ENCODE results near the gene RAB11A. TPM values are rescaled to one million over a fixed set of nuclear protein-coding genes. Genes with fewer than 3 reads are reported as not detected.

Gene RAB11A
- total RNA-seq, 4 donors from 2014 or later = 25.5 to 322 (median 134) TPM

DNA sequence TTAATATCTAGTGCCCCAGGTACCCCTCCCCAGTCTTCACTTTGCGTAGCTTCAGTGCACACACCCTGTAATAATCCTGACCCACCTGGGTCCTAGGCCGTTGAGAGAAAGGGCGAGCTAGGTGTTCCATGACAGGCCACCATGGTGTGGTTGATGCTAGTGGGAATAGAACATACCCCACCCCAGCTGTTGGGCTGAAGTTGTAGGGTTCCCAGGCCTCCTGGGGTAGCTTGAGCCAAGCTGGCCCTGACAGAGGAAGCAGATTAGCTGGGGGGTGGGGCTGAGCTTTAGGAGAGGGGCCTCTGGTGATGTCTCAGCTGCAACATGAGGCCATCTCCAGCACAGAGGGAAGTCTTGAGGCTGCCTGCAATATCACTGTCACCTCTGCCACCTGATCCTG, 40.5 kb downstream of the RAB11A start:
- no peak overlapping the region for H3K27ac ChIP-seq
- H3K36me3 ChIP-seq = no peaks in the 10 kb centered on the region
- in situ Hi-C loops (cut with MboI; ENCODE audit: low pct_ligation_motif_present in 1 of 4, low pct_unique_long_range_greater_than_20kb in 1 of 4, low sequenced_read_pairs in 3 of 4) (no loop called here), intact Hi-C loops (cut with DNase I; ENCODE audit: low total_unique reads) (no loop called here)
- no peaks in the 10 kb centered on the region for H3K27me3 ChIP-seq
- no peaks in the 10 kb centered on the region for H3K4me1 ChIP-seq
- TF ChIP-seq POLR2A (IDR thresholded peaks at IDR 0.05) (no peak), EP300 (IDR thresholded peaks at IDR 0.05; ENCODE audit: low read depth) (no peak), POLR2AphosphoS5 (IDR thresholded peaks at IDR 0.05) (no peak)
- TF ChIP-seq, protein P1, sequence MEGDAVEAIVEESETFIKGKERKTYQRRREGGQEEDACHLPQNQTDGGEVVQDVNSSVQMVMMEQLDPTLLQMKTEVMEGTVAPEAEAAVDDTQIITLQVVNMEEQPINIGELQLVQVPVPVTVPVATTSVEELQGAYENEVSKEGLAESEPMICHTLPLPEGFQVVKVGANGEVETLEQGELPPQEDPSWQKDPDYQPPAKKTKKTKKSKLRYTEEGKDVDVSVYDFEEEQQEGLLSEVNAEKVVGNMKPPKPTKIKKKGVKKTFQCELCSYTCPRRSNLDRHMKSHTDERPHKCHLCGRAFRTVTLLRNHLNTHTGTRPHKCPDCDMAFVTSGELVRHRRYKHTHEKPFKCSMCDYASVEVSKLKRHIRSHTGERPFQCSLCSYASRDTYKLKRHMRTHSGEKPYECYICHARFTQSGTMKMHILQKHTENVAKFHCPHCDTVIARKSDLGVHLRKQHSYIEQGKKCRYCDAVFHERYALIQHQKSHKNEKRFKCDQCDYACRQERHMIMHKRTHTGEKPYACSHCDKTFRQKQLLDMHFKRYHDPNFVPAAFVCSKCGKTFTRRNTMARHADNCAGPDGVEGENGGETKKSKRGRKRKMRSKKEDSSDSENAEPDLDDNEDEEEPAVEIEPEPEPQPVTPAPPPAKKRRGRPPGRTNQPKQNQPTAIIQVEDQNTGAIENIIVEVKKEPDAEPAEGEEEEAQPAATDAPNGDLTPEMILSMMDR (IDR thresholded peaks at IDR 0.05) = no peak
- no peaks in the 10 kb centered on the region for H3K9me3 ChIP-seq
- no peak for DNase-seq
- 92% methylated on average over 3 of the region's 3 CpGs; no CpG with 5 or more reads in 1 of the 2 donors for WGBS, 2 donors (ENCODE audit: low coverage in 1 of 2)
- no peak overlapping the region for H3K4me3 ChIP-seq

DNA sequence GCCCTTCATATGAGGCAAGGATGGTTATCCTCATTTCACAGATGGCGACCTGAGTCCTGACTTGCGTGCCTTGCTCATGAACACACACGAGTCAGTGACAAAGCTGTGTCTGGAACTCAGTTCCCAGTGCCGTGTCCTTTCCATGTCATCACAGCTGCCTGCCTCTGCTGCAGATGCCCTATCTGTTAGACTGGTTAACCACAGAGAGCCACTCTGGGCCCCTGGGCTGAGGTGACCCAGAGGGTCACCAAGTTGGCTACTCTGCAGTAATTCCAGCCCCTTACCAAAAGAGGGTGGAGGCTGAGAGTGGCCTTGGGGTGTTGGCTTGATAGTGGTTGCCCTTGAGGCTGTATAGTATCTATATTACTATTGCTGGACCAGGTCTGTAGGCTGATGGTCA, 41.0 kb downstream of the RAB11A start:
- TF ChIP-seq POLR2A (IDR thresholded peaks at IDR 0.05) = no peak
- no peak for TF ChIP-seq POLR2AphosphoS5 (IDR thresholded peaks at IDR 0.05)
- TF ChIP-seq, protein P1 (IDR thresholded peaks at IDR 0.05) = no peak
- no peak for TF ChIP-seq EP300 (IDR thresholded peaks at IDR 0.05; ENCODE audit: low read depth)
- no peak overlapping the region for H3K4me3 ChIP-seq
- no peaks in the 10 kb centered on the region for H3K27me3 ChIP-seq
- WGBS, 2 donors (ENCODE audit: low coverage in 1 of 2) = 99% methylated on average over 4 of the region's 4 CpGs; no CpG with 5 or more reads in 1 of the 2 donors
- H3K4me1 ChIP-seq = no peaks in the 10 kb centered on the region
- no peaks in the 10 kb centered on the region for H3K9me3 ChIP-seq
- in situ Hi-C loops (cut with MboI; ENCODE audit: low pct_ligation_motif_present in 1 of 4, low pct_unique_long_range_greater_than_20kb in 1 of 4, low sequenced_read_pairs in 3 of 4) = no loop called here
- H3K36me3 ChIP-seq = no peaks in the 10 kb centered on the region
- intact Hi-C loops (cut with DNase I; ENCODE audit: low total_unique reads) = no loop called here
- no peak for DNase-seq
- H3K27ac ChIP-seq = no peak overlapping the region

DNA sequence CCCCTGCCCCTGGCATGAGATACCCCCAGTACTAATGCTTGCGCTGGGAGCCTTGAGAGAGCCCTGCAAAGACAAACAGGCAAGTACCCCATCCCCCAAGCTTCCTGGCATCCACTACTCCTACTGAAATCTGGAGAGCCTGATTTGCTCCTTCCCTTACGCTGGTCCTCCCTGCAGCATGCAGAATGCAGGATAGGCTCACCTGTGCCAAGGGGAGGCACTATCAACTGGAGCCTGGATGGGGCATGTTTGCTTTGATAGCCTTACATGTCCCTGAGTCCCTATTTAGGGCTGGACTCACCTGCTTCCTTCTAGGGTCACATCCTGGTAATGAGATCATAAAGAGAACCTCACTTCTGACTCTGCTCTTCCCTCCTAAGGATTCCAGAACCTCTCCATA, 42.9 kb downstream of the RAB11A start:
- intact Hi-C loops (cut with DNase I; ENCODE audit: low total_unique reads) = no loop called here
- in situ Hi-C loops (cut with MboI; ENCODE audit: low pct_ligation_motif_present in 1 of 4, low pct_unique_long_range_greater_than_20kb in 1 of 4, low sequenced_read_pairs in 3 of 4) = no loop called here
- no peak for DNase-seq
- WGBS, 2 donors (ENCODE audit: low coverage in 1 of 2) = 100% methylated on average over 2 of the region's 2 CpGs; no CpG with 5 or more reads in 1 of the 2 donors
- TF ChIP-seq POLR2A (IDR thresholded peaks at IDR 0.05) = no peak
- TF ChIP-seq POLR2AphosphoS5 (IDR thresholded peaks at IDR 0.05) = no peak
- no peak for TF ChIP-seq EP300 (IDR thresholded peaks at IDR 0.05; ENCODE audit: low read depth)
- TF ChIP-seq, protein P1 (IDR thresholded peaks at IDR 0.05) = no peak
- H3K27ac ChIP-seq = no peak overlapping the region
- no peaks in the 10 kb centered on the region for H3K27me3 ChIP-seq
- H3K4me3 ChIP-seq = no peak overlapping the region
- H3K9me3 ChIP-seq = no peaks in the 10 kb centered on the region
- peaks cover 0 to 6% (median 0%) of the 10 kb centered on the region in 4 donors for H3K4me1 ChIP-seq
- H3K36me3 ChIP-seq = no peaks in the 10 kb centered on the region

DNA sequence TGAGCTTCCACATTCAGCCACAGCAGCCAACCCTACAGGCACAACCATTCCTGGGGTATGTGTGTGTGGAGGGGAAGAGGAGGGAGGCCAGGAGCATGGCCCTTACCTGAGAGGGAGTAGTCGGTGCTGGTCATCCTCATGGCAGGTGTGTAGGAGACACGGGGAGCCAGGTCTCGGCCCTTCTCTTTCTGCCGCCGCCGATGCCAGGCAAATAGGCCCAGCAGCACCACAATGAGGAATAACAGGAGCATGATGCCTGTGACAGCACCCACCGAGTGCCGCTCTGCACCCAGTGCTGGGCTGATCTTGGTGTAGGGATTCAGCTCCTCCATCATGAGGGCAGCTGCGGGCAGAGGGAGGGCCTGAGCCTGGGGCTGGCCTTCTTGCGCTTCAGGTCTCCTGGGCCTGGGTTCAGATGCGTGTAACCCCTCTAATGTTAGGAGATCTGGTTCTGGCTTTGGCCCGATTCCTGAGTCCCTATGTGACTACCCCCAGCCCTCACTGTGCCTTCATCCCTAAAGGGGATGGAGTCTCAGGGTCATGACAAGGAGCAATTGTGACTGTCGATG, 44.4 kb downstream of the RAB11A start:
- Histone ChIP-seq H3K36me3 (no peaks in the 10 kb centered on the region), H3K27ac (no peak overlapping the region), H3K4me1 (peaks cover 0 to 6% (median 0%) of the 10 kb centered on the region in 4 donors), H3K4me3 (no peak overlapping the region), H3K27me3 (no peaks in the 10 kb centered on the region), H3K9me3 (no peaks in the 10 kb centered on the region)
- in situ Hi-C loops (cut with MboI; ENCODE audit: low pct_ligation_motif_present in 1 of 4, low pct_unique_long_range_greater_than_20kb in 1 of 4, low sequenced_read_pairs in 3 of 4) (no loop called here), intact Hi-C loops (cut with DNase I; ENCODE audit: low total_unique reads) (no loop called here)
- DNase-seq = no peak
- WGBS, 2 donors (ENCODE audit: low coverage in 1 of 2) = 88 to 91% methylated on average over 1 to 13 of the region's 13 CpGs
- TF ChIP-seq, protein P1 (IDR thresholded peaks at IDR 0.05) = no peak
- TF ChIP-seq EP300 (IDR thresholded peaks at IDR 0.05; ENCODE audit: low read depth) = no peak
- no peak for TF ChIP-seq POLR2A (IDR thresholded peaks at IDR 0.05)
- TF ChIP-seq POLR2AphosphoS5 (IDR thresholded peaks at IDR 0.05) = no peak

Measured in transverse colon (tissue), 4 donors.